Mesothelial cell of epicardium (in vitro differentiated cells): ENCODE data around the gene ARL3. TPM values are rescaled to one million over a fixed set of nuclear protein-coding genes. Genes with fewer than 3 reads are reported as not detected.

Experiments
- DNase-seq, 2 experiments: peaks; one replicate each; pipeline ENCODE4 v3.0.0; 2021; ENCODE audit warnings: low spot score in 2 of 2; ENCODE audit not compliant: unreplicated experiment in 2 of 2
- H3K27ac Mint-ChIP-seq: 2 replicates; pipeline ENCODE4 v1.8.0; 2021; ENCODE audit warnings: mixed read lengths
- H3K27me3 Mint-ChIP-seq: 2 replicates; pipeline ENCODE4 v1.8.0; 2021; ENCODE audit warnings: low read depth, mixed read lengths
- H3K36me3 Mint-ChIP-seq: 2 replicates; pipeline ENCODE4 v1.8.0; 2021; ENCODE audit warnings: mixed read lengths
- H3K4me1 Mint-ChIP-seq: 2 replicates; pipeline ENCODE4 v1.8.0; 2021; ENCODE audit warnings: mixed read lengths
- H3K4me3 Mint-ChIP-seq: 2 replicates; pipeline ENCODE4 v1.8.0; 2021; ENCODE audit warnings: mild to moderate bottlenecking, moderate library complexity, mixed read lengths
- H3K9me3 Mint-ChIP-seq: 2 replicates; pipeline ENCODE4 v1.8.0; 2021; ENCODE audit warnings: mixed read lengths
- total RNA-seq: library from RNA; stranded (reverse); gene quantifications from 3 replicates; pipeline ENCODE4 v1.2.1, GENCODE V29; 2021
- TF ChIP-seq, protein P1 (sequence below): fragments of 200-600 bp; sonication (generic); IDR thresholded peaks from one replicate; pipeline ENCODE4 v1.5.0; 2021; ENCODE audit warnings: antibody characterized with exemption; ENCODE audit not compliant: unreplicated experiment

Gene ARL3
- total RNA-seq, 1 donor from 2014 or later, result 13.9 TPM

DNA sequence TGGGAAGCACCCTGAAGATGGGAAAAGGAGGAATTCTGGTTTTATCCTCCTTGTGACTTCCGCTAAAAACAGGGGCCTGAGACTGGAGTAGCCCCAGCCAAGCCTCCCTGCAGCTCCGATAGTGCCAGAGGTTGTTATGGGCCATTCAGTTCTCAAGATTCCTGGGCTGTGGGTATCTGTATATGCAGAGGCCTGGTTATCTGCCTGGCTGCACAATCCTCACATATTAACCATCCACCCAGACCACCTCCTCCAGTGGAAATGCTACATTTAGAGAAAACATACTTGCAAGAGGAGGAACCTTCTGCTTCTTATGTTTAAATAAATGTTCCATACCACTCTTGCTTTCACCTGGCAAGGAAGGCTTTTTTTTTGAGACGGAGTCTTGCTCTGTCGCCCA lies 34.6 kb downstream of the ARL3 start:
- Mint-ChIP-seq H3K4me3 (no peak overlapping the region), H3K4me1 (peaks cover 63% of the 10 kb centered on the region), H3K36me3 (peaks cover 13% of the 10 kb centered on the region), H3K27ac (peak overlapping the region; percentile 16), H3K9me3 (no peaks in the 10 kb centered on the region), H3K27me3 (no peaks in the 10 kb centered on the region)
- DNase-seq, result no peak
- TF ChIP-seq, protein P1, sequence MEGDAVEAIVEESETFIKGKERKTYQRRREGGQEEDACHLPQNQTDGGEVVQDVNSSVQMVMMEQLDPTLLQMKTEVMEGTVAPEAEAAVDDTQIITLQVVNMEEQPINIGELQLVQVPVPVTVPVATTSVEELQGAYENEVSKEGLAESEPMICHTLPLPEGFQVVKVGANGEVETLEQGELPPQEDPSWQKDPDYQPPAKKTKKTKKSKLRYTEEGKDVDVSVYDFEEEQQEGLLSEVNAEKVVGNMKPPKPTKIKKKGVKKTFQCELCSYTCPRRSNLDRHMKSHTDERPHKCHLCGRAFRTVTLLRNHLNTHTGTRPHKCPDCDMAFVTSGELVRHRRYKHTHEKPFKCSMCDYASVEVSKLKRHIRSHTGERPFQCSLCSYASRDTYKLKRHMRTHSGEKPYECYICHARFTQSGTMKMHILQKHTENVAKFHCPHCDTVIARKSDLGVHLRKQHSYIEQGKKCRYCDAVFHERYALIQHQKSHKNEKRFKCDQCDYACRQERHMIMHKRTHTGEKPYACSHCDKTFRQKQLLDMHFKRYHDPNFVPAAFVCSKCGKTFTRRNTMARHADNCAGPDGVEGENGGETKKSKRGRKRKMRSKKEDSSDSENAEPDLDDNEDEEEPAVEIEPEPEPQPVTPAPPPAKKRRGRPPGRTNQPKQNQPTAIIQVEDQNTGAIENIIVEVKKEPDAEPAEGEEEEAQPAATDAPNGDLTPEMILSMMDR, result no peak

DNA sequence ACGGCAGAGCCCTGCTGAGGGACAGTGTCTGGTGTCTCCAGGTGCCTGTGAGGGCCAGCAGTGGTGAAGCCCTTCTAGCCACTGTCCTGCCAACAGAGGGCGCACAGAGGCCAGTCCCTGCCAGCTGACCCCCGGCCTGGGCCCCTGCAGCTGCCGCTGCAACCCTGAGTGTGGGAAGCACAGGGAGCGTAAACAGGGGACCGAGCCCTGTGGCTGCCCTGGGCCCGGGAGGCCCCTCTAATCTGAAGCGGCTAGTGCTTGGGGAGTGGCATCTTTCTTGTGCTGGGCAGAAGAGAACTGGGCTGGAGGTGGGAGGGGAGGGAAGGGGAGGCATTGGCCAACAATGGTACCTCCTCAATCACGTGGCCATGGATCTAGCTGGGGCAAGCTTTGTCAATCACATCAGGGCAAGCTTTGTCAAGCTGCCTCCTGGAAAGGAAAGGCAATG lies 35.3 kb downstream of the ARL3 start:
- TF ChIP-seq, protein P1, result no peak
- Mint-ChIP-seq H3K27me3 (no peaks in the 10 kb centered on the region), H3K36me3 (peaks cover 12% of the 10 kb centered on the region), H3K4me3 (no peak overlapping the region), H3K4me1 (peaks cover 70% of the 10 kb centered on the region), H3K27ac (peak overlapping the region; percentile 96), H3K9me3 (no peaks in the 10 kb centered on the region)
- DNase-seq, result peak in 1 of 2 experiments; percentile 66

DNA sequence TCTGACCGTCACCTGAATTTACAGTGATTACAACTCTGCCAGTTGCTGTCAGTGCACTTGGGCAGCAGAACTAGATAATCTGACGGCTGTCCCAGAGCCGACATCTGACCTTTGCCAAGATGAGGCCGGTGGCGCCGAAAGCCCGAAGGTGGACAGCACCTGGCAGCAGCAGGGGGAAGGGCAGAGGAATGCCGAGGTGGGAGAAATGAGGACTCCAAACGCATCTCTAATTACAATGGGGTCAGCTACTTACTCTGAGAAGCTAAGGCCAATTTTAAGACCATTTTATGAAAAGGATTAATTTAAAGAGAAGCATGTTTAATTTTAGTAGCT lies 36.2 kb downstream of the ARL3 start:
- Mint-ChIP-seq H3K27me3 (no peaks in the 10 kb centered on the region), H3K4me1 (peaks cover 77% of the 10 kb centered on the region), H3K27ac (peak overlapping the region; percentile 96), H3K36me3 (peaks cover 10% of the 10 kb centered on the region), H3K9me3 (no peaks in the 10 kb centered on the region), H3K4me3 (no peak overlapping the region)
- no peak for DNase-seq
- TF ChIP-seq, protein P1, result no peak

DNA sequence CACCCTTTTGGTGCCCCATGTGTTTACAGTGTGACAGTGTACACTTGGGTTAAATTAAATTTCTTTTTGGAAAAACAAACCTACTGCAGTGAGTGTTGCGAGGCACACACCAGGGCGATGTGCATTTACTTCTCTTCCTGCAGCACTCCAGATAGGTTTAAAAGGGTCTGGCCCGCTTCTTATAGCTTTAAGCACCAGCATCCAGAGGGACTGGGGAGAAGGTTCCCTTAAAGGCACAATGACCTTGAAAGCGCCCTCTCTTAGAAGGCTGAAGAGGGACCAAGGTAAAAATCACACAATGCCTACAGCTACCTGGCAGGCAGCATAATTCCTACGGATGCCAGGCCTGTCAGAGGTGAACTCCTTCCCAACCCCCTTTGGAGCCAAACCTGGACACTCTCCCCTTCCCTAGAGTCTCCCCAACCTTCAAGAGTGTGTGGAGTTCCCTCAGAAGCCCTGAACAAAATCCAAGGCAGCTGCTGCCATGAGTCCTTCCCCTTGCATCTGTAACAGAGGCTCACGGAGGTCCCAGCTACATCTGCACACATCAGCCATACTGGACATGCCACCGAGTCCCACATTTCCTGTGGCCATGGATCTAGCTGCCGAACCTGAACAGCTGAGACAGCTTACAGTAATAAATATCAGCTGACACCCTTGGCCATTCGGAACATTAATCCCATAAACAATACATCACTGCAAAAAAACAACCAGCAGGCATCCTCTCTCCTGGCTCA lies 36.7 kb downstream of the ARL3 start:
- peaks cover 10% of the 10 kb centered on the region for H3K36me3 Mint-ChIP-seq
- peaks cover 81% of the 10 kb centered on the region for H3K4me1 Mint-ChIP-seq
- DNase-seq, result no peak
- H3K27ac Mint-ChIP-seq, result peak overlapping the region; percentile 96
- TF ChIP-seq, protein P1, result no peak
- H3K9me3 Mint-ChIP-seq, result no peaks in the 10 kb centered on the region
- peak overlapping the region; percentile 13 for H3K4me3 Mint-ChIP-seq
- no peaks in the 10 kb centered on the region for H3K27me3 Mint-ChIP-seq

DNA sequence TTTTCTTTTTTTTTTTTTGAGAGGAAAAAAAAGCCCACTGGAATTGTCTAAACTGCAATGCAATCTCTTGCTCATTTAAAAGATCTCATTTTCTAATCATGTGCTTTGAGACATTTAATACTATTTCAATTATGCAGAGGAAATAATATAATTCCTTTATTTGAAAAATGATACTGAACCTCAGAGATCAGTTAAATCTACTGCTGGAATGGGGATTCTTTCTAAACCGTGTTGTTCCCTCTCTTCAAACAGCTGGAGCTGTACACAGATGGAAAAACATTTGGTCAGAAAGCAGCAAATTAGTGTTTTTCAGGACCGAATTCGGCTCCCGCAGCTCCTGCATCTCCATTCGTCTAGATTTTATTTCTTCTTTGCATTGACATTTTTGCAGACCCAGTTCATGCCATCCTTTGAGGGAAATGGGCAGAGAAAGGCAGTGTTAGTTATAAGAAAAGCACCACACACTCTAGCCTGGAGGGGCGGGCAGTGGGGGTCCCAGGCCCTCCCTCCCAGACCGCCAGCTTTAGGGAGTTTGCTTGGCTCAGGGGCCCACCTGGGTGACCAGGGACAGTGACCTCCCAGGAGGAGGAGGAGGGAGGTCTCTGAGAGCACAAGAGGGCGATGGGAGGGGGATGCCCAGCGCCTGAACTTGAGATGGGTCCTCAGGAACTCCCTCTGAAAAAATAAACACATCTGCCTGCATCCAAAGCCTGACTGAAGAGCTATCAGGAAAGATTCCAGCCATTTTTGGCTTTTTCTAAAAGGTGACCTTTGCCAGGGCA lies 37.5 kb downstream of the ARL3 start:
- TF ChIP-seq, protein P1, result no peak
- H3K27ac Mint-ChIP-seq, result peak overlapping the region; percentile 96
- no peaks in the 10 kb centered on the region for H3K9me3 Mint-ChIP-seq
- DNase-seq, result no peak
- peaks cover 5% of the 10 kb centered on the region for H3K36me3 Mint-ChIP-seq
- peaks cover 74% of the 10 kb centered on the region for H3K4me1 Mint-ChIP-seq
- peak overlapping the region; percentile 36 for H3K4me3 Mint-ChIP-seq
- no peaks in the 10 kb centered on the region for H3K27me3 Mint-ChIP-seq
